HG03521 (cell line): ENCODE data around the gene NLGN4X.
A peak's percentile ranks its signal among the peaks of the same experiment; 100 is the strongest.

ENCODE experiments used
- ATAC-seq: cut with Tn5 transposase; IDR thresholded peaks from one replicate; pipeline ENCODE4 v1.9.1; 2021; ENCODE audit warnings: mild to moderate bottlenecking, moderate library complexity; ENCODE audit not compliant: unreplicated experiment

NLGN4X gene

GRCh38 chrX:6228720-6229119 is at the start of gene NLGN4X:
Gene NLGN4X, minus strand, starts transcription at chrX:6228867. Its CDS starts 77,401 bp downstream, at chrX:6151466.
- ATAC-seq, result no peak

GRCh38 chrX:6266041-6266440 is 37.4 kb upstream of the NLGN4X start:
- ATAC-seq, result no peak

GRCh38 chrX:6262959-6263358 is 34.3 kb upstream of the NLGN4X start:
- ATAC-seq, result no peak

- no peak for ATAC-seq
These were observed 28.4 kb upstream of the NLGN4X start for GRCh38 chrX:6257025-6257424.

GRCh38 chrX:6244666-6245065 is 16.0 kb upstream of the NLGN4X start:
- ATAC-seq, result no peak

- ATAC-seq, result no peak
These were observed 9.9 kb upstream of the NLGN4X start for GRCh38 chrX:6238576-6238975.

GRCh38 chrX:6227935-6228334 is 732 bp downstream of the NLGN4X start:
- ATAC-seq, result no peak

- ATAC-seq, result no peak
These were observed 1.2 kb downstream of the NLGN4X start for GRCh38 chrX:6227453-6227835.

- no peak for ATAC-seq
These were observed 1.8 kb downstream of the NLGN4X start for GRCh38 chrX:6226596-6227452.

- ATAC-seq, result no peak
These were observed 2.6 kb downstream of the NLGN4X start for GRCh38 chrX:6225911-6226595.

- ATAC-seq, result no peak
These were observed 3.3 kb downstream of the NLGN4X start for GRCh38 chrX:6225288-6225910.

- ATAC-seq, result no peak
These were observed 5.2 kb downstream of the NLGN4X start for GRCh38 chrX:6223516-6223915.

GRCh38 chrX:6210230-6210629 is 18.4 kb downstream of the NLGN4X start:
- no peak for ATAC-seq

- no peak for ATAC-seq
These were observed 25.0 kb downstream of the NLGN4X start for GRCh38 chrX:6203462-6204215.

GRCh38 chrX:6199486-6199885 is 29.2 kb downstream of the NLGN4X start:
- ATAC-seq, result no peak

- ATAC-seq, result no peak
These were observed 41.4 kb downstream of the NLGN4X start for GRCh38 chrX:6187256-6187655.

GRCh38 chrX:6184900-6185515 is 43.7 kb downstream of the NLGN4X start:
- peak; percentile 78 for ATAC-seq

GRCh38 chrX:6175914-6176313 is 52.8 kb downstream of the NLGN4X start:
- no peak for ATAC-seq

GRCh38 chrX:6170424-6170823 is 58.2 kb downstream of the NLGN4X start:
- no peak for ATAC-seq

GRCh38 chrX:6169407-6169806 is 59.3 kb downstream of the NLGN4X start:
- ATAC-seq, result no peak

- ATAC-seq, result no peak
These were observed 64.9 kb downstream of the NLGN4X start for GRCh38 chrX:6163721-6164120.
